Right forelimb (tissue), 1 donor: ENCODE data around the gene CYP39A1.

Experiments used
- DNase-seq: peaks from one replicate; pipeline ENCODE4 v3.0.0-alpha.2; 2018

CYP39A1 gene, protein sequence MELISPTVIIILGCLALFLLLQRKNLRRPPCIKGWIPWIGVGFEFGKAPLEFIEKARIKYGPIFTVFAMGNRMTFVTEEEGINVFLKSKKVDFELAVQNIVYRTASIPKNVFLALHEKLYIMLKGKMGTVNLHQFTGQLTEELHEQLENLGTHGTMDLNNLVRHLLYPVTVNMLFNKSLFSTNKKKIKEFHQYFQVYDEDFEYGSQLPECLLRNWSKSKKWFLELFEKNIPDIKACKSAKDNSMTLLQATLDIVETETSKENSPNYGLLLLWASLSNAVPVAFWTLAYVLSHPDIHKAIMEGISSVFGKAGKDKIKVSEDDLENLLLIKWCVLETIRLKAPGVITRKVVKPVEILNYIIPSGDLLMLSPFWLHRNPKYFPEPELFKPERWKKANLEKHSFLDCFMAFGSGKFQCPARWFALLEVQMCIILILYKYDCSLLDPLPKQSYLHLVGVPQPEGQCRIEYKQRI

DNA sequence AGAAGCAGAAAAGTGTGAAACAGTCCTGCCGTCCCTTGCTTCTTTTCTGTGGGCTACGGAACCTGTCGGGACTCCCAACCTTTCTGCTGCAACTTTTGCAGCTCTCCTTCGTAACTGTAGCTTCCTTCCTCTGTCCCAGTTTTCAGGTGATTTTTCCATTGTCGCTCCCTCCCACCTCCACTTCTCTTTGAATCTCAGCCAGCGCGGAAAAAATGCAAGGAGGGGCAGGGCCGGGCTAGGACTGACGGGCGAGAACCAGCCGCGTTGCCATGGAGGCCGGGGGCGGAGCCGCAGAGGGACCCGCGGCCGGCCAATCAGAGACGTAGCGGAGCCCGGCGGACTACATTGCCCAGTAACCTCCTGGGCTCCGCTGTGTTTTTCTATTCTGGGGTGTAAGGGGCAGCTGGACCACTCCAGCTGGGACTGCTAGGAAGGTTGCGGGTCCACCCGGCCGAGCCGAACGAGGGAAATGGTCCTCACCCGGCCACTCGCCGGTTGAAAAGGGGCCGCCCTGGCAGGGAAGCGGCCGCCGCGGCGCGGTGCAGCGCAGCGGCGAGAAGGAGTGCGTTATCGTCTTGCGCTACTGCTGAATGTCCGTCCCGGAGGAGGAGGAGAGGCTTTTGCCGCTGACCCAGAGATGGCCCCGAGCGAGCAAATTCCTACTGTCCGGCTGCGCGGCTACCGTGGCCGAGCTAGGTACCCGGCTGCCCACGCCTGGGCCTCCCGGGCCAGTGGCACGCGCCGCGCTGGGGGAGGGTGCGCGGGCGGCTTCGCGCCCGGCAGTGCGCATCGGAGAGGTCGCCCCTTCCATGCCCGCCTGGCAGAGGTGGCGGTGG is at the start of gene CYP39A1, which contains the start of gene SLC25A27:
Gene CYP39A1, minus strand, starts transcription at position 216 of the 836 bp plus-strand sequence. CDS start 236 bp downstream, outside the sequence.
Gene SLC25A27, plus strand, starts transcription at position 373 of the 836 bp plus-strand sequence. Its CDS starts 218 bp downstream, at position 591.
- DNase-seq, result peak; percentile 93

DNA sequence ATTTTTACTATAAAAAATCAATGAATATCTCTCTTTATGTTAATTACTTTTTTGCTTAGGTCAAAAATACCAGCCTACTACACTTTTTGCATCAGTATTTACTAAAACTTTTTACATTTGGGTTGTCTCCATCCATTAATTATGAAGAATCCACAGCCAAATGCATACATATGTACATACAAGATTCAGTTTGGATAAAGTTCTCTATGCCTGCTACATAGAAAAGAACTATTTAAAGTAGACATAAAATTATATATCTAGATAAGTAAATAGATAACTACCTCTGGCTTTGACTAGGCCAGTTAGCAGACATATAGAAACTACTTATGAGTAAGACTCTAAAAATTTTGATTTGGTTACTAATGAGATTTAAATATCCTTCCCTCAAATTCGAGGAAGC is 47.4 kb upstream of the CYP39A1 start:
- DNase-seq, result no peak

DNA sequence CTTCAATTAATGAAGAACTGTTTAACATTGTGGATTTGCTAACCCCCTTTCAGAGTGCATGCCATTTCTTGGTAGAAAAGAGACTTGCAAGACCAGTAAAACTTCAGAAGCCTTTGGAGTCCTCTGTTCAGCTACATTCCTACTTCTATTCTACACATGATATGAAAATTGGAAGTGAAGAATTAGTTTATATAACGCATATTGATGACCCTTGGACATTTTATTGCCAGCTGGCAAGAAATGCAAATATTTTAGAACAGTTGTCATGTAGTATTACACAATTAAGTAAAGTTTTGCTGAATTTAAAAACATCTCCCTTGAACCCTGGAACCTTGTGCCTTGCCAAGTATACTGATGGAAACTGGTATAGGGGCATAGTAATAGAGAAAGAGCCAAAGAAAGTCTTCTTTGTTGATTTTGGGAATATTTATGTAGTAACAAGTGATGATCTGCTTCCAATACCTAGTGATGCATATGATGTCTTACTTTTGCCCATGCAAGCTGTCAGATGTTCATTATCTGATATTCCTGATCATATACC is 38.4 kb upstream of the CYP39A1 start:
- DNase-seq, result no peak

DNA sequence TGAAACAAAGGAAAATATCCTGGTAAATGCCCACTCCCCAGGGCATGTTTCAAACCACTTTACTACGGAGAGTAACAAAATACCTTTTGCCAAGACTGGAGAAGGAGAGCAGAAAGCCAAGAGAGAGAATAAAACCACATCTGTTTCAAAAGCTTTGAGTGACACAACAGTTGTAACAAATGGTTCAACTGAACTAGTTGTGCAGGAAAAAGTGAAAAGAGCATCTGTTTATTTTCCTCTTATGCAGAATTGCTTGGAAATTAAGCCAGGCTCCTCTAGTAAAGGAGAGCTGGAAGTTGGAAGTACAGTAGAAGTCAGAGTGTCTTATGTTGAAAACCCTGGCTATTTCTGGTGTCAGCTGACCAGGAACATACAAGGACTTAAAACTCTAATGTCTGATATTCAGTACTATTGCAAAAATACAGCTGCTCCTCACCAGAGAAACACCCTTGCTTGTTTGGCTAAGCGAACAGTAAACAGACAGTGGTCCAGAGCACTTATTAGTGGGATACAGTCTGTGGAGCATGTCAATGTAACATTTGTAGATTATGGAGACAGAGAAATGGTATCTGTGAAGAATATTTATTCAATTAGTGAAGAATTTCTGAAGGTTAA is 37.6 kb upstream of the CYP39A1 start:
- no peak for DNase-seq

DNA sequence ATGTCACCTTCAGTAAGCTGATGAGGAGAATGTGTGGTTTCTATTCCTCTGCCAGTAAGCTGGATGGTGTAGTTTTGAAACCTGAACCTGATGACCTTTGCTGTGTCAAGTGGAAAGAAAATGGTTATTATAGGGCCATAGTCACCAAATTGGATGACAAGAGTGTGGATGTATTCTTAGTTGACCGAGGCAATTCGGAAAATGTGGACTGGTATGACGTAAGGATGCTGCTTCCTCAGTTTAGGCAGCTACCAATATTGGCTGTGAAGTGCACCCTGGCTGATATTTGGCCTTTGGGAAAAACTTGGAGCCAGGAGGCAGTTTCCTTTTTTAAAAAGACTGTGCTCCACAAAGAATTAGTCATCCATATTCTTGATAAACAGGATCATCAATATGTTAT is 37.0 kb upstream of the CYP39A1 start:
- no peak for DNase-seq

DNA sequence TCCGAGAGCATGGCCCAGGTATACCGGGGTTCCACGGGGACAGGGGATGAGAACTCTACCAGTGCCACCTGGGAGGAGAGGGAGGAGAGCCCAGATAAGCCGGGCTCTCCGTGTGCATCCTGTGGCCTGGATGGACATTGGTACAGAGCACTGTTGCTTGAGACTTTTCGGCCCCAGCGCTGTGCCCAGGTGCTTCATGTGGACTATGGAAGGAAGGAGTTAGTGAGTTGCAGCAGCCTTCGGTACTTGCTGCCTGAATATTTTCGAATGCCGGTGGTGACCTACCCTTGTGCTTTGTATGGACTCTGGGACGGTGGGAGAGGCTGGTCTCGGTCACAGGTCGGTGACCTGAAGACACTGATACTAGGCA is 36.3 kb upstream of the CYP39A1 start:
- no peak for DNase-seq

DNA sequence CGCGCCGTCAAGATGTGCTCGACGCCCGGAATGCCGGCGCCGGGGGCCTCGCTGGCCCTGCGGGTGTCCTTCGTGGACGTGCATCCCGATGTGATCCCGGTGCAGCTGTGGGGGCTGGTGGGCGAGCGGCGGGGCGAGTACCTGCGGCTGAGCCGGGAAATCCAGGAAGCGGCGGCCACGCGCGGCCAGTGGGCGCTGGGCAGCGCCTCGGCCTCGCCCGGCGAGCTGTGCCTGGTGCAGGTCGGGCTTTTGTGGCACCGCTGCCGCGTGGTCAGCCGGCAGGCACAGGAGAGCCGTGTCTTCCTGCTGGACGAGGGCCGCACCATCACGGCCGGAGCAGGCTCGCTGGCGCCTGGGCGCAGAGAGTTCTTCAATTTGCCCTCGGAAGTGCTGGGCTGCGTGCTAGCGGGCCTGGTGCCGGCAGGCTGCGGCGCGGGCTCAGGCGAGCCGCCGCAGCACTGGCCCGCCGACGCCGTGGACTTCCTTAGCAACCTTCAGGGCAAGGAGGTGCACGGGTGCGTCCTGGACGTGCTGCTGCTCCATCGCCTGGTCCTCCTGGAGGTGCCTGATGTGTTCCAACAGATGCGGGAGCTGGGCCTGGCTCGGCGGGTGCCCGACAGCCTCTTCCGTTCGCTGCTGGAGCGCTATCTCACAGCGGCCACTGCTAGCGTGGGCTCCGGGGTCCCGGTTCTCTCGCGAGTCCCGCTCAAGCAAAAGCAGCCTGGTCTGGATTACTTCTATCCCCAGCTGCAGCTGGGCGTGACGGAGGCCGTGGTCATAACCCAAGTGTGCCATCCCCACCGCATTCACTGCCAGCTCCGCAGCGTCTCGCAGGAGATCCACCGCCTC is 35.7 kb upstream of the CYP39A1 start:
- DNase-seq, result no peak

DNA sequence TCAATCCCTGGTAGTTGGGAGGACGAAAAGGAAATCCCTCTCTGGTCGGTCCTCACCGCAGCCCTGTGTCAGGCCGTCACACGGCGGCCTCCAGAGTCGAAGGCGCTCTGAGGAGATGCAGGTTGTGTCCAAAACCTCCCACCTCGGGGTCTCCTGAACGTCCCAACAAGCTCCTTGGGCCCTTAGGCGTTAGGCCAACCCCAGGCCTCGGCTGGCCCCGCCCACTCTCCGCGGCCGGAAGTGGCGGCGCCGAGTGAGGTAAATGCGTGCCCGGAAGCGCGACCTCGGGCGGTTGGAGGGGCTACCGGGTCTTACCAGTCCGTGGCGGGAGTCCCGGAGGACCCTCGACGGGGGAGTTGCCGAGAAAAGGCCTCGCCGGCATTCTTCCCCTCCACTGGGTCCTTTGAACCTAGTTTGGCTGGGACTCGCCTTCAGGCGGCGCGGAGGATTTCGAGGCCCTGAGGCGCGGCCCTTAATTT is 35.0 kb upstream of the CYP39A1 start, which contains the start of gene TDRD6:
Gene TDRD6, plus strand, starts transcription at position 267 of the 479 bp plus-strand sequence. CDS start 244 bp downstream, outside the sequence.
- no peak for DNase-seq

DNA sequence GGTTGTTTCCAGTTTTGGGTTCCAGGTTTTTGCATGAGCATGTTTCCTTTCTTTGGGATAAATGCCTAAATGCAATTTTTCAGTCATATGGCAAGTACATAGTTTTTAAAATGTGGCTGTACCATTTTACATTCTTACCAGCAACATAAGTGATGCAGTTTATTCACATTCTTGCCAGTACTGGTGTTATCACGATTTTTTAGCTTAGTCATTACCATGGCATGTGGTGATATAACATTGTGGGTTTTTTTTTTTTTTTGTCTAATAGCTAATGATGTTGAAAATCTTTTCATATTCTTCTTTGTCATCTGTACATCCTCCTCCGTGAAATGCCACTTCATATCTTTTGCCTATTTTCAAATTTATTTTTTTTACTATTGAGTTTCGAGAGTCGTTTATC is 32.2 kb upstream of the CYP39A1 start:
- no peak for DNase-seq

DNA sequence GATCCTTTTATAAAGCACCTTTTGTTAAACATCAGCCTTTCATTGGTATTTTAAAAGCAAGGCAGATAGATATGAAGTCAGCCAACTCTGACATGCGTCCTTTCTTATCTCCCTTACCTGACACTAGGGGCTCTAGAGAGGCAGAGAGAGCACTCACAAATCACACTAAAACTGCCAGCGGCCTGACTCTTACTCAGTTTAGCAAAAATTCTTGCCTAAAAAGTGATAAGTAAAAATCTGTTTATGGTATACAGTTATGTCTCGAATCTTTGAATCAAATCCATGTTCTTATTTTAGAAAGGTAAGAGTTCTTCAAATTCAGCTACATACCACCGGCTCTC is 24.7 kb upstream of the CYP39A1 start:
- DNase-seq, result no peak

DNA sequence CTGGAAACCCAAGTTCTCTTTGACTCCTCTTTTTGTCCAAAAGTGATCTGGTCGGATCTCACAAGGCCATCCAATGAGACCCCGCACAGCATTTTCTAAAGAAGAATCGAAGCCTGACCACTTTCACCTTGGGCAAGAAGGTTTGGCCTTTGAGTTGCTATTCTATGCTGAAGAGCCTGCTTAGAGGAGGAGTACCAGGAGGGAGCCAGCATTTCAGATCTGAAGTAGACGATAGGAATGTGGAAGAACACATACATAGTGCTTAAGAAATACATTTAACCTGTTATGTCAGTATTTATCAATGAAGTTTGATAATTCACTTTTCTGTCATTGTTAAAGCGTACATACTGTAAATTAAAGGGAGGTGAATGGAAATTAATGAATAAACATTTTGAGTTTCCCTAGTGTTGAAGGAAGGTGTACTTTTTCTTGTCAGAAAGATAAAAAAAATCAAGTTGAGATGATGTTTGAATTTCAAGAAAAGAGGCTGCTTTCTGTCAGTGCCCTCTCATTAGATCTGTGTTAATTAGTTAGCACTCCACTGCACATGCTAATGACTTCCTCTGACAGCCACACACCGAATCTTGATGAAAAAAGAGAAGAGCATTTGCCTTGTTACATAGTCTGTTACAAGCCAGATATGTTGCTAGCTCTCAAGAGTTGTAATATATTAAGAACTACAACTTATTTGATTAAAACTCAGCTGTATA is 24.1 kb upstream of the CYP39A1 start:
- no peak for DNase-seq

DNA sequence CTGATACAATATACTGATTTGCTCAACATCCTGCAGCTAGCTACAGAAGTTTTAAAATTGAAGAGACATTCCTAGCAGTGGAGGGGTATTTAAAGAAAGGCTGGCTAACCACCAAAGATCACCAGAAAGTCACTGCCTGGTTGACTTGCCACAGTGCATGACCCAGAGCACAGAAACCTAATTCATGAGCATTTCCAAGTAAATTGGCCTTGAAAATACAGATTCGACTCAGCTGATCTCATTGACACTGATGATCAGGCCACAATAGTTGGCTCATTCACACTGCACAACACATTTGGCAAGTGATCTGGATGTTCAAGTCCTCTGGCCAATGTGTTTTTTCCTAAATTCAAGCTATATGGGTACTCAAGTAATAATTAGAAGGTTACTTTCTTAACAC is 21.8 kb upstream of the CYP39A1 start:
- DNase-seq, result no peak

DNA sequence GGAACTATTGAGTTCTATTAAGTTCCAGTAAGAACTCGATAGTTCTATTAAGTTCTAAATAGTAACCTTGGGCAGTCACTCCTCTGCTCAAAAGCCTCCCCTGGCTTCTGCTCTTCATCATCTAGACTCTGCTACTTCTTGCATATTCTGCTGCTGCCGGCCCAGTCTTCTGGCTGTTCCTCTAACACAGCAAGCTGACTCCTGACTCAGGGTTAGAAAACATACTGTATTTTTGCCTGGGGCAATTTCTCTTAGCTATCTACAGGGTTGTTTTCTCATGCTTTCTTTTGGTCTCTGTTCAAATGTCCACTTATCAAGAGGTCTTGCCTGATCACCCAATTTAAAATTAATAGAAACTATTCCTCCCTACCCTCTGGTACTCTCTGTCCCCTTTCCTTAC is 14.8 kb upstream of the CYP39A1 start:
- DNase-seq, result no peak

DNA sequence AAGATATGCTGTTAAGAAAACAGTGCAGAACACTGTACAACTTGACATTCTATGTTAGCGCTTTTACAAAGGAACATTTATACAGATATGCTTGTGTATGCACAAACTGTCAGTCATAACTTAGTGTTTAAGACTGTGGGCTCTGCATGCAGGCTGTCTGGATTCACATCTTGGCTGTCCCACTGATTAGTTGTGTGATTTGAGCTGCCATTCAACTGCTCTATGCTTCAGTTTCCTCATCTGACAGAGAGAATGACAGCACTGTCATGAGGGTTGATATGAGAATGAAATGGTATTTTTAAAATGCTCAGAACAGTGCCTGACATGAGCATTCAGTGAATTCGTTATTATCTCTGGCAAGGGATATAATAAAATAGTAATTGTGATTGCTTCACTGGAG is 8.9 kb upstream of the CYP39A1 start:
- no peak for DNase-seq

DNA sequence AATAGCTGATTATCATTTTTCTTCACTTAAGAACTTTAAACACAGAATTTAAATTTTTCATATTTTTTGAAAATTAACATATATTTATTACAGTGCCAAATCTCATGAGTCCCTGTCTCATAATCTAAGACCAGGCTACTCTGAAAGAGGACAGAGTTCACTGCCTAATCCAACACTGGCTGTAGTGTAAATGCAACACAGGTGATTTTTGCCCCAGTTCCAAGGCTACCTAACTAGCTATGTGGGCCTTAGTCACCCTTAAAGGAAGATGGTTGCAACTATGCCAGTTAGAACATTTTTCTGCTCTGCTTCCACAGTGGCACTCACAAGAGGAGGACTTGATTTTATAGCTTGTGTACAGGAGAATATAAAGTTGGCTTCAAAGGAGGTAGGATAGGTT is 5.0 kb upstream of the CYP39A1 start:
- DNase-seq, result no peak

DNA sequence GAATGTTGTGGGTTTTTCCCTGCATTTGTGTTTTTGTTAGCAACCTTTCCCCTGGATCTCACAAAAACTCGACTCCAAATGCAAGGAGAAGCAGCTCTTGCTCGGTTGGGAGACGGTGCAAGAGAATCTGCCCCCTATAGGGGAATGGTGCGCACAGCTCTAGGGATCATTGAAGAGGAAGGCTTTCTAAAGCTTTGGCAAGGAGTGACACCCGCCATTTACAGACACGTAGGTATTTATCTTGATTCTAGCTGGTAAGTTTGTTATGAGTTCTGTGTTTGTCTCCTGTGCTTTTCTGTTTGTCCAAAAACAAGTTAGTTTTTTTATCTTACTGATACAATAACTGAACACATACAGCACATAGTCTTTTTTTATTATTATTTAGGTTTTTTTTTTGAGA is 3.2 kb upstream of the CYP39A1 start:
- no peak for DNase-seq

DNA sequence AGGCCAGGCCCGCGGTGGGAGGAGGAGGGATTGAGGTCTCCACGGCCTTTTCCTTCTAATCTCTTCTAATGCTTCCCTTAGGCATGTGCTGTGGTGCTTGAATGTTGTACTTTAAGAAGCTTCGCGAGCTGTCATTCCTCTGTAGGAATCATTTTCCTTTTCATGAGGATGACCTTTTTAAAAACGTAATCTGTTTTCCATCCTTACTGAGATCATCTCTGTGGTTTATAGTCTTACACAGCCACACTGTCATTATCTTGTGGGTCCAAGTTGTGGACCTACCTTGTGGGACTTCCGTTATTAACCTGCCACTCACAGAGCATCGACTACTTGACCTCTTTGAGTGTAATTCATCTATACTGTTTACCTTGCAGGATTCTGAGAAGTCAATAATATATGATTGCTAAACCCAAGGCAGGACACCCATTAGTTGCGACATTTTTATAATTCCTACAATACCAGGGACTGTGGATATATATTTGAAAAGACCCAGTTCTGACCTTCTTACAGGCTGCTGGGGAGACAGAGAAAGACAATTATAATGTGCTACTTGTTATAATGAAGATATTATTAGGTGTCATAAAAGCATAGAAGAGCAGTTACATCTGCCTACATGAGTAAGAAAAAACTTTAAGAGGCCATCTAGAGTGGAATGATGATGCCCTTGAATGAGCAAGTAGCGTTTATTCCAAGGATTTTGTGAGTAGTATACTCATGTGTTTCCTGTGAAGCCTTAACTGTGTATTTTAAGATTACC is 999 bp upstream of the CYP39A1 start:
- no peak for DNase-seq

DNA sequence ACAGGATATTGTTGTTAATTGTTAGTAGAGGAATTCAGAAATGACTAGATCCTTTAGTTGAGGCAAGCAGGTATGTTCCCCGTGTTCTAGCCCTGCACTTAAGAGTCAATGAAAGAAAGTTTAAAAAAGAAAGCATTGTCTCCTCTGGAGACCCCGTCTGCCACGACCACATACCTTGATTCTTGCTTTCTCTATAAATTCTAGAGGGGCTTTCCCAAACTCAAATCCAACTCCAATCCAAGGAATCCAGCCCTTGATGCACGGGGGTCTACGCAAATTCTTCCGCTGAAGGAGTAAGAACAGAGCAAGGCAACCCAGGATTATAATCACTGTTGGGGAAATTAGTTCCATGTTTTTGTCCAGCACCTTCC is 401 bp downstream of the CYP39A1 start:
- DNase-seq, result no peak

DNA sequence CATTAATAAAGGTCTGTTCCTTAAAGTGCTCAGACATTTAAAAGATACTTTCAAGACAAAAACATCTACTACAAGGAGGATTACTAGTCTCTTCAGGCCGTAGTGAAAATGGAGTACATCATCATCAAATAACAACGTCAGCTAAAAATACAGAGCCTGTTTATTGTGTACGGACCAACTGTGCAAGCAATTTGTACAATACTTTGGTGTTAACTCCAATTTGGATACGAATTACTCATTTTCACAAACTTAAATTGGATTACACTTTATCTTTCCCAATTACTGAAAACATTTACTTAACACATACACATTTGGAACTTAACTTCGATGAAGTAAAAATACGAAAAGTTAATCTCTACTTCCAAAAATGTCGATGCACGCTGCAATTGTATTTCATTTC is 802 bp downstream of the CYP39A1 start:
- no peak for DNase-seq

DNA sequence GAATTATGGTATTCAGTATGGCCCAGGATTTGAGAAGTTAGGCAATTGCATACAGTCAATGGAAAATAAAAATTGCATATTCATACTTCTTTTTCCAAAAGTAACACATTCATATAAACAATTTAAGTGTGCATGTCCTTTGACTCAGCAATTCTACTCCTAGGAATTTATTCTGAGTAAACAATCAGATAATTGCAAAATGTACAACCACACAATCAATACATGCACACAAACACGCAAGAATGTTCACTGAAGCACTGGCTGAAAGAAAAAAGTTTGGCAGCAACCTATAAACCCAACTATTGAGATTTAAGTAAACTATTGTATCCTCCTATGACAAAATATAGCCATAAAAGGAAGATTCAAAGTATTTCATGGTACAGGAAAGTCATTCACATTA is 1.6 kb downstream of the CYP39A1 start:
- no peak for DNase-seq
